Lower leg skin (tissue), 3 donors: Measurements from ENCODE around the gene PDGFD.

ENCODE experiments used
- POLR2A ChIP-seq, 2 donors: fragments of 450-650 bp; IDR thresholded peaks; one replicate each; pipeline ENCODE4 v1.6.1; 2016 to 2017; ENCODE audit warnings: antibody characterized with exemption in 2 of 2, mild to moderate bottlenecking in 1 of 2, moderate library complexity in 1 of 2
- TF ChIP-seq, protein P1 (sequence below), 3 donors: fragments of 450-650 bp; IDR thresholded peaks; one replicate each; pipeline ENCODE4 v1.5.1; 2016; ENCODE audit warnings: antibody characterized with exemption in 3 of 3, mild to moderate bottlenecking in 3 of 3, moderate library complexity in 2 of 3

DNA sequence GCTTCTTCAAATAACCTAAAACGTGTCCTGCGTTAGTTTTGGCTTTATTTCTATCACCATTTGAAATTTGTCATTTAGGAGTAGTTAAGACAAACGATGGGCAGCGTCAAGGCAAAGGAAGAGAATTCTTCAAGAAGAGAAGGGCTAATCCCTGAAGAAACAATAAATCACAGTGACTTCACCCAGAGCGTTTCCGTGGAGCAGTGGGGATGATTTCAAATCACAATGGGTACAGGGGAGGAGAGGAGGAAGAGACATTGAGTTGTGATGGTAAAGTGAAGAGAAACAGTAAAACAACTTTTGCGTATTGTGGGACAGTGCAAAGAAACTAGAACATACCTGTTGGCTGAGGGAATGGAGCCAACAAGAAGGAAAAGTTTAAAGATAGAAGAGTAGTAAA is 9.7 kb downstream of the PDGFD start:
- TF ChIP-seq, protein P1, sequence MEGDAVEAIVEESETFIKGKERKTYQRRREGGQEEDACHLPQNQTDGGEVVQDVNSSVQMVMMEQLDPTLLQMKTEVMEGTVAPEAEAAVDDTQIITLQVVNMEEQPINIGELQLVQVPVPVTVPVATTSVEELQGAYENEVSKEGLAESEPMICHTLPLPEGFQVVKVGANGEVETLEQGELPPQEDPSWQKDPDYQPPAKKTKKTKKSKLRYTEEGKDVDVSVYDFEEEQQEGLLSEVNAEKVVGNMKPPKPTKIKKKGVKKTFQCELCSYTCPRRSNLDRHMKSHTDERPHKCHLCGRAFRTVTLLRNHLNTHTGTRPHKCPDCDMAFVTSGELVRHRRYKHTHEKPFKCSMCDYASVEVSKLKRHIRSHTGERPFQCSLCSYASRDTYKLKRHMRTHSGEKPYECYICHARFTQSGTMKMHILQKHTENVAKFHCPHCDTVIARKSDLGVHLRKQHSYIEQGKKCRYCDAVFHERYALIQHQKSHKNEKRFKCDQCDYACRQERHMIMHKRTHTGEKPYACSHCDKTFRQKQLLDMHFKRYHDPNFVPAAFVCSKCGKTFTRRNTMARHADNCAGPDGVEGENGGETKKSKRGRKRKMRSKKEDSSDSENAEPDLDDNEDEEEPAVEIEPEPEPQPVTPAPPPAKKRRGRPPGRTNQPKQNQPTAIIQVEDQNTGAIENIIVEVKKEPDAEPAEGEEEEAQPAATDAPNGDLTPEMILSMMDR (IDR thresholded peaks at IDR 0.05) = no peak
- TF ChIP-seq POLR2A (IDR thresholded peaks at IDR 0.05) = no peak
